GM18861 (cell line): ENCODE results near the gene TANC1.
"Not testable (repeated sequence)": the region's sequence is repeated elsewhere in the genome, so short reads cannot be mapped to it uniquely, and the experiment has no call there.

ENCODE experiments used
- ATAC-seq: cut with Tn5 transposase; IDR thresholded peaks from one replicate; pipeline ENCODE4 v1.9.1; 2021; ENCODE audit not compliant: unreplicated experiment

Gene TANC1

DNA sequence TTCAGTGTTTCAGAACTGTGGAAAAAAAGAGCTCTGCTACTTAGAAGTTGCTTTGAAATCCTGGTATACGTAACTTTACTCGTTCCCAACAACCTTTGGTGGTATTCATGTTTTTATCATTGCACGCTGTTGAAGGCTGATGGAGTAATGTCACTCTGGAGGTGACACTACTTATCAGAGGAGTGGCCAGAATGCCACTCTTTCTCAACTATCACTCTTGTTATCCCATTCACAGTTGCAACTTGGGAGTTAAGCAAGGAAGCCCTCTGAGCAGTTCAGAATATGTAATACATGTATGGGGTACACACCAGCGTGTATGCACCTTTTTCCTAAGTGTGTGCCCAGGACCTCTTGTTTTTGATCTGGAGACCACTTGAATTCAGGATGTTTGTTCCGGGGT is 53.6 kb downstream of the TANC1 start:
- ATAC-seq, result no peak

DNA sequence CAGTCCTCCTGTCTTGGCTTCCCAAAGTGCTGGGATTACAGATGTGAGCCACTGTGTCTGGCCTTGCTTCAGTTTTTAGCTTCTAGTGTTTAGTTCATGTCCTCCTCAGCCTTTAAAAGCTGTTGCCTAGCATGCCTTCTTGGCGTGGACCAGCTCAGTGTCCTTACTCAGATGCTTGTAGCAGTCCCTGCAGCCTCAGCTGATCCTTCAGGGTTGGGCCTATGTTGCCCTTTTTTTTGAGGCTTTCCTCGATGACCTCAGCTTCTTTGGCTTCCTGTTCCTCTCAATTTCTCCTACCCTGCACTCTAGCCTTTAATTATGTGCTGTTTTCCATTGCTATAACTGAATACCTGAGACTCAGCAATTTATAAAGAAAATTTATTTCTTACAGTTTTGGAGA is 57.7 kb downstream of the TANC1 start:
- ATAC-seq, result no peak

DNA sequence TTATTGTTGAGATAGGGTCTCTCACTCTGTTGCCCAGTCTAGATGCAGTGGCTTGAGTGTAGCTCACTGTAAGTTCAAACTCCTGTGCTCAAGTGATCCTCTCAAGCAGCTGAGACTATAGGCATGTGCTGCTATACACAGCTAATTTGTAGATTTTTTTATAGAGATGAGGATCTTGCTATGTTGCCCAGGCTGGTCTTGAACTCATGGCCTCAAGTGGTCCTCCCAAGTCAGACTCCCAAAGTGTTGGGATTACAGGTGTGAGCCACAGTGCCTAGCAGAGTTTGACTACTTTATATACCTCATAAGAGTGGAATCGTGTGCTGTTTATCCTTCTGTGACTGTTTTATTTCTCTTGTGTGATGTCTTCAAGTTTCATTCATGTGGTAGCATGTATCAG is 60.3 kb downstream of the TANC1 start:
- no peak for ATAC-seq

DNA sequence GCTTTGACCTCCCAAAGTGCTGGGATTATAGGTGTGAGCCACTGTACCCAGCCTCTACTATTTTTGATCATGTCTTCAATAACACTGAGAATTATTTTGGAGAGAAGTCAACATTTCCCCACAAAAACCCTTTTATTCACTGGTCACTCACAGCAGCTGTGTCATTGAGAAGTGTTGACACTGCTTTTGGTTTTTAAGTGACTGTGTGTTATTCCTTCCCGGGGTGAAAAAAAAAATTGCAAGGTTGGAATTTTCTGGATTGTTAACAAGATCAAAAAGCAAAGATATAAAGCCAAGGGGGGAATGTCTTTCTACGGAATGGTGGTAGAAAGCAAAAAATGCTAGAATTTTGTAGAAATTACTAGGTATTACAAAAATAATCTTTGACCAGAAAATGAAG is 61.5 kb downstream of the TANC1 start:
- no peak for ATAC-seq

DNA sequence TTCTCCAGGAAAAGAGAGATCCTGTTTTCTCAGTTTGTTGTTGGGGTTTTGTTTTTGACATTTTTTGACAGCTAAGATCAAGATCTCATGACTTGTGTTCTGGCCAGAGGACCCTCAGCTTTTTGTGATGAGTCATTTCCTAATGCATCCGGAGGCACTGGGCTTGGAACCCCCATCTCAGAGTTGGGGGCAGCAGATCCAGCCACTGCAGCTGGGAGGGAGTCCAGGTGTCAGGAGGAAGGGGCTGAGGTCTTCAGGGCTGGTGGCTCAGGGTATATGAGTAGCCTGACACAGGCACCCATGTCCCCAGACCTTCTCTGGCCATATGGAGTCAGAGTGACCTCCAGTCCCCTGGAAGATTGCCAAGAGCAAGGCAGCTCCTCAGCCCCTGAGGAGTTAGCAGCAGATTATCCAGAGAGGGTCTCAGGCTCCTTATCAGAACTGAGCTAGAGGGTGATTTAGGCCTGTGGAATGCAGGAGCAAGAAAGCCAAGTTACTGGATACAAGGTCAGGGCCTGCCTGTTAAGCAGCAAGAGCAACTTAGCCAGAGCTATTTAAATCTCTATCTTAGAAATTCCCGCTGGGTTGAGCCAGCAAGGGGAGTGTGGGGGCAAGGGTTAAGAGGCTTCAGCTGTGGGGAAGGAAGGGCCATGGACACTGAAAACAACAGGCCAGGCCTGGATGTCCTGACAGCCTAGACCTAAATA is 62.4 kb downstream of the TANC1 start:
- ATAC-seq, result no peak

DNA sequence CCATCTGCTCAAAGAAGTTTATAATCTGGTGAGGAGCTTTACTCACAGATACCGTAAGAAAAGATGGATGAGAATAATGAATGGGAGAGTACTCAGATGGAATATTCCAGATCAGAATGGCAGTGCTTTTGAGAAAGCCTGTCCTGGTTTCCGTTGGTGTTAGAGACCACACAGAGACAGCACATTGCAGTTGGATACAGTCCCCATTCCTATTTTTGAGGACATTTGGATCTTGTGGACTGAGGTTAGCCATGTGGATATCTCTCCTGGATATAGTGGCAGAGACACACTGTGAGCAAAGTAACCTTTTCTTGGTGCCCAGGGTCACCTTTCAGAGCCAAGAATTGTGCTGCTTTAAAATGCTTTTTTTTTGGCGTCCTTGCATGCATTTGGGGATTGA is 63.7 kb downstream of the TANC1 start:
- no peak for ATAC-seq

DNA sequence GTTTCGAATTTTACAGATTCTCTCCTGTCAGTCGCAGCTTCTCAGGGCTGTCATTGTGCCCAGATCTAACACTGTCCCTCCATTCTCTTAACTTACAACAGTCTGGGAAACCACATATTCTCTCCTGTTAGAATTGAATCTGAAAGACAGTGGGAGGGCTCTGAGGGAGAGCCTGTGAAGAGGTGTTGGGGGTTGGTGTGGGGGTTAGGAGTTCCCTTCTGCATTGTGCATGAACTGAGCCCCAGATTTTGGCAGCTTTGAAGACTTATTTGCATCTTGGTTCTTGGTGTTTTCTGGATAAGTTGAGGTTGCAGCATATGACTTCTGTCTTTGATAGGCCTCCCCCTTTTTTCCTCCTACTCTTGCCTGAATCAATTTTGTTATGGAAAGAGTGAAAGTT is 64.1 kb downstream of the TANC1 start:
- no peak for ATAC-seq

DNA sequence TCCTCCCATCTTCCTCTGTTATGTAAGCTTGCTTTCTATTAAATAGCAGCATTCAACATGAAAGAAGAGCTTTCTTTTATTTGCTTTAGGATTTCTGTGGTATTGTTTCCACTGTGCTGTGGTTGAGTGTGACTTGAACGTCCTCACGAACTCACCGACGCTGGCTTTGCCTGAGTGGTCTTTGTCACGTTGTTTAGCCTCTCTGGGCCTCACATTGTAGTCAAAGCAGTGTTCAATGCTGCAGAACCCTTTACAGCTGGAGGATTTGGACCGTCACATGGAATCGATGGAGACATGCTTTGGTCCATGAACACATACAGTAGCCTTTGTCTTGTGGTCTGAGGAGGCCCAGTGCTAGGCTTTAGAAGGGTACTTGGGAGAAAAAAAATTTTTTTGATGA is 66.3 kb downstream of the TANC1 start:
- ATAC-seq, result no peak

DNA sequence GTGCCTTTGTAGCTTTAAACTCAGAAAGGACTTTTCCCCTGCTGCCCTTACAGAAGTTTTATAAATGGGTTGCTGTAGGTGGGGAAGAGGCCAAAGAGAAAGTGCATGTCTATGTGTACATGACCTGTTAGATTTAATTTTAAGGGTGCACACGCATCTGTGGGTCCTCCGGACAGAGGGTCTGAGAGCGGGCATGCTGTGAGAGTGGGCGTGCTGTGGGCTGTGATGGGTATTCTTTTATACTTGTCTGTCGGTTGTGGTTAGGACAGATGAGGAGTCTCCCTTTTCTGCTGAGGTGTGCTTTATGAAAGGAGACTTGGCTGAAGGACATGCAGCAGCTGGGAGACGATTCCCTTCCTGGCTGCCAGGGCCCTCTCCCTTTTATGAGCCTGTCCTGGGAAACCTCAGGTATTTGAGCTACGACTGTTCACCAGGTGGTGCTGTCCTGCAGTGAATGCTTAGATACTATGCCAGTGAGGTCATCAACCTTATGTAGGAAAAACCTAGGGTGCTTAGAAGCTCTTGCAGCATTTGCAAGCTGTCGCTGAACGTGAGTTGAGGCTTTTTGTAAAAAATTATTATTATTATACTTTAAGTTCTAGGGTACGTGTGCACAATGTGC is 67.5 kb downstream of the TANC1 start:
- ATAC-seq, result no peak

DNA sequence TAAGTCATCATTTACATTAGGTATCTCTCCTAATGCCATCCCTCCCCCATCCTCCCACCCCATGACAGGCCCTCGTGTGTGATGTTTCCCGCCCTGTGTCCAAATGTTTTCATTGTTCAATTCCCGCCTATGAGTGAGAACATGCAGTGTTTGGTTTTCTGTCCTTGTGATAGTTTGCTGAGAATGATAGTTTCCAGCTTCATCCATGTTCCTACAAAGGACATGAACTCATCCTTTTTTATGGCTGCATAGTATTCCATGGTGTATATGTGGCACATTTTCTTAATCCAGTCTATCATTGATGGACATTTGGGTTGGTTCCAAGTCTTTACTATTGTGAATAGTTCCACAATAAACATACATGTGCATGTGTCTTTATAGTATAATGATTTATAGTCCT is 68.0 kb downstream of the TANC1 start:
- not testable (repeated sequence) for ATAC-seq

DNA sequence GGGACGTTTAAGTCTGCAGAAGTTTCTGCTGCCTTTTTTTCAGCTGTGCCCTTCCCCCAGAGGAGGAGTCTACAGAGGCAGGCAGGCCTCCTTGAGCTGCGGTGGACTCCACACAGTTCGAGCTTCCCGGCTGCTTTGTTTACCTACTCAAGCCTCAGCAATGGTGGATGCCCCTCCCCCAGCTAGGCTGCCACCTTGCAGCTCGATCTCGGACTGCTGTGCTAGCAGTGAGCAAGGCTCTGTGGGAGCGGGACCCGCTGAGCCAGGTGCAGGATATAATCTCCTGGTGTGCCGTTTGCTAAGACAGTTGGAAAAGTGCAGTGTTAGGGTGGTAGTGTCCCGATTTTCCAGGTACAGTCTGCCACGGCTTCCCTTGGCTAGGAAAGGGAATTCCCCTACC is 72.9 kb downstream of the TANC1 start:
- ATAC-seq, result not testable (repeated sequence)

DNA sequence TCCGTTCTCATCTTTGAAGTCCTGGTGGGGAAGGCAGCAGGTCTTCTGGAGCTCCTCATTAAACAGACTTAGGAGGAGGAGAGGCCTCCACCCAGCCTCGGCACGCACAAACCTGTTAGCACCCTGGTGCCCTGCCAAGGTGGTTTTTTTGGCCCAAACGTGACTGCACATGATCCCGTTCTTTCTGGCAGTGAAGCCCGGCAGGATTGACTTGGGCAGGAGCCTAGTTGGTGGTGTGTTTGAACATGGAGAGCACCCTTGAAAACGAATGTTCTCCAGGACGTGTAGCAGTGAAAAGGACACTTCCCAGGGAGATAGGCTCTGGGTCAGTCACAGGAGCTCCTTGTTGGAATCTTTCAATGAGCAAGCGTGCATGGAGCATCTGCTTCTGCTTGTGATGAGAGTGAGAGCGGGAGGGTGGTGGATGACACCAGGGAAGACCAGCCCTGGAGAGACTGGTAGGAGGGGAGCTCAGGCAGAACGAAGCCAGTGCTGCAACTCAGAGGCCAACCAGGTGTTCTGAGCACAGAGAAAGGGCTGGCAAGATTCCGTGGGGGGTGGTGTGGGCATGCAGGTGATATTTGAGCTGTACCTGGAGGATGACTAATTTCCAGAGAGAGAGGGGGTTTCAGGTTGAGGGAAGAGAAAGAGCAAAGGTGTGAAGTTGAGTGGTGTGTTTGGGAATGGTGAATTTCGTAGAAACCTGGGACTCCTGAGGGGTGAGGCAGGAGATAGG is 73.8 kb downstream of the TANC1 start:
- no peak for ATAC-seq

DNA sequence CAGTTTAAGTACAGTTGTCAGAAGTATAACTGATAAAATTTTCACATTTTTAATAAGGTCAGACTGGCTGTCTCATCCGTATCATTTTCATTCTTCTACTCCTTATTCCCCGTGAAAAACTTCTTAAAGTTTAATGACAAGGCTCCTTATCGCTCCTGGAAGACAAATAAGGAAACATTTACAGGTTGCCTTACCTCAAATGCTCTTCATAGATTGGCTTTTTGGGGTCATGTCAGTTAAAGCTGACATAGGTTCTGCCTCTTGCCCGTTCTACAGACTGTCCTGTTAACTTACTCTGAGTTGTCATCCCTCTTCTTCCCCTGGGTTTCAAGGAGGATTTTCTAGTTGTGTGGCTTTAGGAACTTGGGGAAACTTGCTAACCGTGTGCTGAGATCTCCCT is 75.3 kb downstream of the TANC1 start:
- ATAC-seq, result no peak

DNA sequence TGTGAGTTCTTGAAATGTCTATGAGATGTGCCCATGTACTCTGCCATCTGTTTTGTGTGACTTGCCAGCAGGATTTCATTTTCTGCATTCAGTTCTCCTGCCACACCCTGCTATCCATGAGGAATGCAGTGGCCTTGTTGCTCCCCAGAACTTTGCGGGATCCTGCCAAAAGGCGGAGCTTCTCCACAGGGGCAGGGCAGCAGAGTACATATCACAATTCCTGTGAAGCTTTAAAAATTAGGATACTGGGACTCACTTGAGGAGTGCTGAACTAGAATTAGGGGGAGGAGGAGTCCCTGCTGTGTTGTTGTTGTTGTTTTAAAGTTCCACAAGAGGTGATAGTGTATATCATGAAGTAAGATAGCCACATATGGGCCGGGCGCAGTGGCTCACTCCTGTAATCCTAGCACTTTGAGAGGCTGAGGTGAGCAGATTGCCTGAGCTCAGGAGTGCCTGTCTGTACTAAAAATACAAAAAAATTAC is 76.4 kb downstream of the TANC1 start:
- ATAC-seq, result no peak

DNA sequence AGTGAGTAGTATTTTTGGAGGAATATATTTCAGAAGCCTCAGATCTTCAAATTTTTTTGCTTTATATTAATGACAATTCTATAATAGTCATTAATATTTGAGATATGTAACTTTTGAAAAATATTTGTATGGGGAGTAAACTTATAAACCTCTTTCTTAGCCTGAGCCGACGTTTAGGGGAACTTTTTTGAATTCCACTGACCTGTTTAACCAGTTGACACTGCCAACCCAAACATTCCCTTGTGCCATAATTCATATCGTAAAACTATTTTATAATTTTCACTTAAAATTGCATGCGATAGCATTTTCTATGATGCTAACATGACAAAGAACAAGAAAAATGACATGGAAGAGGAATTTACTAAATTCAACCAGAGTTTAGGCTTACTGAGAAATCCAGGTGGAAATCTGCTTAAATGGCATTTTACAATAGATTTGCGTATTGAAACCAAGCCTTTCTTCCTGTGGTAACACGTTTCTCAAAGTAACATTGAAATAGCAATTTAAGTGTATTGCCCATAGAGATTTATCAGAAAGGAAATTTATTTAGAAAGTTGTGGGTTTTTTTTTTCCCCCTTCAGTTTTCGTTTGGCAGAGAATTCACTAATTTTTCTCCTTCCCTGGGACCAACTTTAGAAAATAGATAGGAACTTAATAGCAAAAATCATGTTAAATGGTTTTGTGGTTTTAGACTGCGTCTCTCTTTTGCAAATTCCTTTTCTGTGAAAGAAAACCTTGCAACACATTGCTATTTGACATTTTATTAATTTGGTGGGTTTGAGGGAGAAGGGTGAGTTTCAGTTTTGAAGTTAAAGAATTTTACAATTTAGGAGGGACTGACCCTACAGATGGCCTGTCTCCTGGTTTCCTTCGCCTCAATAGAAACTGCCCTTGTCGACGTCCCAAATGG is 77.4 kb downstream of the TANC1 start:
- ATAC-seq, result no peak

DNA sequence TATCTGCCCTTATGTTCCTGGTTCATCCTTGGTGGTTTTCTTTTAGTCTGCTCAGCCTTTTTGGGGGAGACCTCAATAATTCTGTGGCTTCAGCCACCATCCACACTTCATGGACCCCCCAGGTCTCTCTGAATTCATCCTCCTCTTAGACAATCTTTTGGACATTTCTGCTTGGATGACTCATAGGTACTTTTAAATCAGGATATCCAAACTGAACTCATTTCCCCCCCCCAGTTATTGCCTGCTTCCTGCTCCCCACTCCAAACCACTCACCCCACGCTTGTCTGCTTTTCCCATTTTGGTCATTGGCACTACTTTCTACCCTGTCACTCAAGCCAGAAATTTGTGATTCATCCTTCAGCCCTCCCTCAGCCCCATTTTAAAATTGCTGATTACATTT is 78.5 kb downstream of the TANC1 start:
- no peak for ATAC-seq

DNA sequence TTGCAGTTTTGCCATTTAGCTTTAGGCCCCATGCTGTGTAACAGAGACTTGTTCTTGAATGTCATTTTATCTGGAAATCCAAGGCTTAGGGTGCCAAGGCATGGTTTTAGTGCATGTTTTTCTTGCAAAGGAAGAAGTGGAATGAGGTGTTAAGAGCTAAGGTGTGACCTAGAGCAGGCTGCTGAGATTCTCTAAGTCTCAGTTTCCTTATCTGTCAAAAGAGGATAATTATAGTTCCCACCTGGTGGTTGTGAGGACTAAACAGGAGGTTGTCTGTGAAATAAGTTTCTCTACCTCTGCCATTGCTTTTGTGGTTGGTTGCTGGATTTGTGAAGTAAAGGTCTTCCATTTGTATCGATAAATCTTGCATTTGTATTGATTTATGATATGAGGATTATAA is 82.0 kb downstream of the TANC1 start:
- ATAC-seq, result no peak

DNA sequence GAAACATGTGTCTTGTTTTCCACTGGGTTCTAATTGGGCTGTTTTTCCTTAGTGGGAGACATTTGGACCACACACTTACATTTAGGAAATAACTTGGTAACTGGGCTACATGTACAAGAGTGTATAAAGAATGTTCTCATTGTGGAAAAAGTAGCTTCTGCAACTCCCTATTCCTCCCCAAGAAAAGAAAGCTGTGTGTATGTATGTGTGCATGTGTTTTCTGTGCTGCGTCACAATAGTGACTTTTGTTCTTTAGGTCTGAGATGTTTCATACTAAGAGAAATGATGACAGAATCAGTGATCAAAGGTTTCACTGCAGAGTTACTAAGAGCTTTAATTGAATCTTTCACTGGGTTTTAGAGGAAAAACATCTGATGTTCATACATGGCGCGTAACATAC is 82.7 kb downstream of the TANC1 start:
- ATAC-seq, result no peak

DNA sequence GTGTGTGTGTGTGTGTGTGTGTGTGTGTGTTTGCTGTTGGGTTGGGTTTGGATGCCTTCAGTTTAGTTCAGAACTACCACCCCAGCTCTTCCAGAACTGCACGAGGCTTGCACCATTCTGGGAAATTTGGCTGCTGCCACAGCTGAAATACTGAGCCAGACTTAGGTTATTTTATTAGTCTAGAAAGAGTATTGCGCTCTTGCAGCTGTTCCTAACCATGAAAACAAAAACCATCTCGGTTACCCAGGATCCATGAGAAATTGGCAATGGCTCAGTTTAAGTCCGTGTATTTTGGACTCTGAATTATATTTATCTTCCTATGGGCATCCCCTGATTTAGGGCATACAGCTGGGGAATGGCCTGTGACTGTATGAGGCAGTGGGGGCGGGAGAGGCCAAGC is 83.2 kb downstream of the TANC1 start:
- no peak for ATAC-seq

DNA sequence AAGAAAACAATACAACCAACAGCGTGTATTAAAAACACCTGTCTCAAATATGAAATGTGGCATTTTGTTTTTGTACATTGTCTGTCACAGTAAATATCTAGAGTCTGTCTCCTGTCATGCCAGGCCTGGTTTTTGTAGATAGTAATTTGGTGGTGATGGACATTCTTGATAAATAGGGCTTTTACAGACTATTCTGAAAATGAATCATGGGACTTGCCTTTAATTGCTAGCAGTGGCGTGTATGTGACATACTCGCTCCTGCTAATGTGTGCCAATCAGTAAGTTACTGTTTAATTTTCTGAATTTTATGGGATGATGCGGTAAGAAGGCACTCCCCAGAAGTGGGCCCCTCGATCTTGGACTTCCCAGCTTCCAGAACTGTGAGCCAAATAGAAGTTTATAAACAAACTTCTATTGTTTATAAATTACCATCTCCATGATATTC is 83.7 kb downstream of the TANC1 start:
- ATAC-seq, result no peak
